22Rv1 (cell line): ENCODE data around the gene NEDD4.

ENCODE experiments used
- CTCF ChIP-seq: fragments of 450-650 bp; IDR thresholded peaks from 2 replicates; pipeline ENCODE4 v1.5.1; 2017; ENCODE audit warnings: mild to moderate bottlenecking
- ZFX ChIP-seq: fragments of 450-650 bp; IDR thresholded peaks from 2 replicates; pipeline ENCODE4 v1.6.1; 2017; ENCODE audit warnings: antibody characterized with exemption, borderline replicate concordance

GRCh38 chr15:56042031-56042430, 48.6 kb upstream of the NEDD4 start:
- TF ChIP-seq CTCF, result no peak
- TF ChIP-seq ZFX, result no peak
